Ovary (tissue), 9 donors: ENCODE measurements around the gene ABHD13. TPM values are rescaled to one million over a fixed set of nuclear protein-coding genes. Genes with fewer than 3 reads are reported as not detected.

Experiments used
- DNase-seq, 5 donors: peaks; one replicate each; pipeline ENCODE4 v3.0.0-alpha.2; 2019 to 2020
- H3K27ac ChIP-seq, 2 donors: fragments of 200-600 bp; one replicate each; pipeline versions ENCODE4 v1.5.1 to v1.8.0; 2019 to 2022
- H3K27me3 ChIP-seq: fragments of 200-600 bp; one replicate; pipeline ENCODE4 v1.8.0; 2022
- H3K36me3 ChIP-seq: fragments of 200-600 bp; sonication (generic); one replicate; pipeline ENCODE4 v1.5.1; 2019
- H3K4me1 ChIP-seq: one replicate; pipeline ENCODE4 v1.8.1; 2013; ENCODE audit warnings: mild to moderate bottlenecking, moderate library complexity; ENCODE audit not compliant: insufficient read depth
- H3K4me3 ChIP-seq: fragments of 200-600 bp; sonication (generic); one replicate; pipeline ENCODE4 v1.5.1; 2017
- H3K9me3 ChIP-seq, 2 donors: fragments of 200-600 bp in 1 of 2; sonication (generic) in 1 of 2; one replicate each; pipeline versions ENCODE4 v1.5.1 to v1.8.1; 2013 to 2019; ENCODE audit warnings: mild to moderate bottlenecking in 1 of 2, moderate library complexity in 1 of 2
- CTCF ChIP-seq, 3 donors: fragments of 450-650 bp in 2 of 3; fragments of 200-600 bp in 1 of 3; IDR thresholded peaks; one replicate each; pipeline versions ENCODE4 v1.5.1 to v1.8.0; 2016 to 2022; ENCODE audit warnings: antibody characterized with exemption in 3 of 3, mild to moderate bottlenecking in 1 of 3
- EP300 ChIP-seq: sonication (generic); formaldehyde crosslinking; IDR thresholded peaks from one replicate; pipeline ENCODE4 v1.6.1; 2017; ENCODE audit warnings: antibody characterized with exemption
- POLR2A ChIP-seq: fragments of 450-650 bp; IDR thresholded peaks from one replicate; pipeline ENCODE4 v1.6.1; 2017; ENCODE audit warnings: antibody characterized with exemption, mild to moderate bottlenecking, moderate library complexity
- WGBS, 3 donors: extraction: QIAGEN DNeasy Blood & Tissue Kit in 1 of 3; methylation state at CpG; one replicate each; pipeline versions ENCODE4 v1.1.5 to v1.1.7; 2013 to 2017; 5-methylcytosine and 5-hydroxymethylcytosine counted together
- intact Hi-C, 4 donors: fragments of 100-400 bp; cut with DNase I; formaldehyde crosslinking; loops; one replicate each; pipeline versions ENCODE4 v1.11.0 to v1.15.1; 2022 to 2023
- polyA plus RNA-seq, 2 donors: library from polyadenylated mRNA; stranded (reverse); fragments of 200-250 nt in 1 of 2; fragments of 350-450 nt in 1 of 2; fragmentation: Illumina TruSeq in 1 of 2; extraction: RNeasy Lipid Tissue Mini Kit (QIAGEN cat#74804) in 1 of 2; gene quantifications; one replicate each; pipeline ENCODE4 v1.2.3, GENCODE V29; 2013 to 2014
- total RNA-seq, 7 donors: library from RNA; depleted of rRNA in 2 of 7; stranded (reverse); fragments of >200 nt in 2 of 7; fragmentation: NEBNext Ultra II Directional in 3 of 7; extraction: Animal tissue kit (Norgen Biotek cat#: 25700) in 3 of 7; gene quantifications; one replicate each; pipeline versions ENCODE4 v1.1.0 to v1.2.4, GENCODE V29; 2016 to 2023
- donor health status: DM: no; HTN: no; CAD: no; lungs with moderate emphysema.
- donor health status: DM: no; HTN: no; CAD: no.
- donor health status: Bipolar disorder and iron deficiency.
- donor health status: DM: yes; HTN: yes; CAD: no.
- donor health status: DM: no; HTN: no; CAD: no.
- donor health status: DM: yes; HTN: yes; CAD: no.

ABHD13 gene
- total and polyA plus RNA-seq, 9 donors = 6.0 to 13.7 (median 9.1) TPM

GRCh38 chr13:108227651-108228272 is 9.6 kb downstream of the ABHD13 start:
- TF ChIP-seq CTCF (IDR thresholded peaks at IDR 0.05) = peak; percentile 42 to 53 (median 49)
- no peak for TF ChIP-seq EP300
- TF ChIP-seq POLR2A = no peak
- Histone ChIP-seq H3K4me1 (peaks cover 2% of the 10 kb centered on the region), H3K27ac (no peak overlapping the region), H3K36me3 (no peaks in the 10 kb centered on the region), H3K9me3 (no peaks in the 10 kb centered on the region), H3K27me3 (no peaks in the 10 kb centered on the region), H3K4me3 (no peak overlapping the region)
- WGBS, 3 donors = 72 to 81% (median 78%) methylated on average over 1 of the region's 1 CpG
- no peak for DNase-seq
- intact Hi-C loops = no loop called here

GRCh38 chr13:108230377-108230776 is 12.2 kb downstream of the ABHD13 start:
- Histone ChIP-seq H3K27ac (no peak overlapping the region), H3K4me1 (peaks cover 2% of the 10 kb centered on the region), H3K9me3 (no peaks in the 10 kb centered on the region), H3K27me3 (no peaks in the 10 kb centered on the region), H3K36me3 (no peaks in the 10 kb centered on the region), H3K4me3 (no peak overlapping the region)
- intact Hi-C loops = no loop called here
- TF ChIP-seq POLR2A (no peak), CTCF (IDR thresholded peaks at IDR 0.05) (no peak), EP300 (no peak)
- DNase-seq = no peak

- 67 to 72% (median 70%) methylated on average over 4 of the region's 4 CpGs for WGBS, 3 donors
- intact Hi-C loops = no loop called here
Measured at GRCh38 chr13:108249150-108249549, 31.0 kb downstream of the ABHD13 start.

GRCh38 chr13:108257248-108257647 is 39.1 kb downstream of the ABHD13 start:
- Histone ChIP-seq H3K4me3 (no peak overlapping the region), H3K27me3 (no peaks in the 10 kb centered on the region), H3K4me1 (no peaks in the 10 kb centered on the region), H3K9me3 (no peaks in the 10 kb centered on the region), H3K27ac (no peak overlapping the region), H3K36me3 (no peaks in the 10 kb centered on the region)
- WGBS, 3 donors = 19 to 35% (median 28%) methylated on average over 2 of the region's 2 CpGs
- no peak for DNase-seq
- no peak for TF ChIP-seq EP300
- no peak for TF ChIP-seq POLR2A
- TF ChIP-seq CTCF (IDR thresholded peaks at IDR 0.05) = no peak
- intact Hi-C loops = no loop called here

More at GRCh38 chr13:108249150-108249549, 31.0 kb downstream of the ABHD13 start:
- no peaks in the 10 kb centered on the region for H3K27me3 ChIP-seq
- no peak for TF ChIP-seq CTCF (IDR thresholded peaks at IDR 0.05)
- TF ChIP-seq EP300 = no peak
- TF ChIP-seq POLR2A = no peak
- H3K36me3 ChIP-seq = no peaks in the 10 kb centered on the region
- no peaks in the 10 kb centered on the region for H3K9me3 ChIP-seq
- no peak for DNase-seq
- H3K4me1 ChIP-seq = no peaks in the 10 kb centered on the region
- no peak overlapping the region for H3K27ac ChIP-seq
- H3K4me3 ChIP-seq = no peak overlapping the region
